ENCODE results near the gene SLC39A3.

Gene SLC39A3

DNA sequence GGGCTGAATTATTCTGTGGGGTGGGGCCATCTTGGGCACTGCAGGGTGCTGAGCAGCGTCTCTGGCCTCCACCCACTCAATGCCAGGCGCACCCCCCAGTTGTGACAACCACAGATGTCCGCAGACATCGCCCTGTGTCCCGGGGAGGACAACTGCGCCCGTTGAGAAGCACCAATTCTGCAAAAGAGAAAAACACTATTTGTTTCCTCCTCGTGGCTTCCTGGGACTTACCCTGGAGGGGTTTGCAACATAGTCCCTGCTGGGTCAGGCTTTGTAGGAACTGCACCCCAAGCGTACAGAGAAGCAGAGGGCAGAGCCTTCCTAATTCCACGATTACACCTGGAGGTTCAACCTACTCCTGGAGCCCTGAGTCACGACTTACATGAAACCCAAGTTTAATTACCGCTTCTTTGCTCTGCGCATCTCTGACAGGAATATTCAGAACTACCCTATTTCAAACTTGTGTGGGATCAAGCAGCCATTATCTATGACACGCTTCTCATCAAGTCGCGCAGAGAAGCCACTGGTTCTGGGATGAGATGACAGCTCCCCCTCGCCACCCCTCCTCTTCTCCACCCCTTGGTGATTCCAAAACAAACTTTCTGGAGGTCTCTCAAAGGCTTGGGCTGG, 11.1 kb upstream of the SLC39A3 start:
- TF ChIP-seq TAF1 (IDR thresholded peaks at IDR 0.05; ENCODE audit: low read depth, low read length): no peak
- no peak for TF ChIP-seq SPI1 (IDR thresholded peaks at IDR 0.05; ENCODE audit: low read depth, low read length)
- no peak for TF ChIP-seq POU2F2 (IDR thresholded peaks at IDR 0.05; ENCODE audit: low read depth, low read length)
- no peak for TF ChIP-seq POLR2AphosphoS5 (IDR thresholded peaks at IDR 0.05; ENCODE audit: low read depth, low read length)
- no peak for TF ChIP-seq POLR2A (IDR thresholded peaks at IDR 0.05; ENCODE audit: low read depth, low read length)
- TF ChIP-seq PAX5 (IDR thresholded peaks at IDR 0.05; ENCODE audit: insufficient read depth, low read length, severe bottlenecking): no peak
- DNase-seq (ENCODE audit: insufficient read length, low spot score) (no peak), FAIRE-seq (no peak)

- TF ChIP-seq POLR2A (IDR thresholded peaks at IDR 0.05; ENCODE audit: low read depth, low read length) (no peak), PAX5 (IDR thresholded peaks at IDR 0.05; ENCODE audit: insufficient read depth, low read length, severe bottlenecking) (no peak), POLR2AphosphoS5 (IDR thresholded peaks at IDR 0.05; ENCODE audit: low read depth, low read length) (no peak), TAF1 (IDR thresholded peaks at IDR 0.05; ENCODE audit: low read depth, low read length) (no peak), SPI1 (IDR thresholded peaks at IDR 0.05; ENCODE audit: low read depth, low read length) (no peak), POU2F2 (IDR thresholded peaks at IDR 0.05; ENCODE audit: low read depth, low read length) (no peak)
- DNase-seq (ENCODE audit: insufficient read length, low spot score) (no peak), FAIRE-seq (peak; percentile 76)
Measured at GRCh38 chr19:2747349-2747748, 7.5 kb upstream of the SLC39A3 start.

- FAIRE-seq (no peak), DNase-seq (ENCODE audit: insufficient read length, low spot score) (no peak)
- no peak for TF ChIP-seq PAX5 (IDR thresholded peaks at IDR 0.05; ENCODE audit: insufficient read depth, low read length, severe bottlenecking)
- no peak for TF ChIP-seq SPI1 (IDR thresholded peaks at IDR 0.05; ENCODE audit: low read depth, low read length)
- no peak for TF ChIP-seq POU2F2 (IDR thresholded peaks at IDR 0.05; ENCODE audit: low read depth, low read length)
- TF ChIP-seq POLR2AphosphoS5 (IDR thresholded peaks at IDR 0.05; ENCODE audit: low read depth, low read length): no peak
- TF ChIP-seq POLR2A (IDR thresholded peaks at IDR 0.05; ENCODE audit: low read depth, low read length): no peak
- no peak for TF ChIP-seq TAF1 (IDR thresholded peaks at IDR 0.05; ENCODE audit: low read depth, low read length)
Measured at GRCh38 chr19:2744113-2744512, 4.3 kb upstream of the SLC39A3 start.

GRCh38 chr19:2743099-2743498, 3.3 kb upstream of the SLC39A3 start:
- no peak for FAIRE-seq
- TF ChIP-seq POLR2A (IDR thresholded peaks at IDR 0.05; ENCODE audit: low read depth, low read length): no peak
- TF ChIP-seq PAX5 (IDR thresholded peaks at IDR 0.05; ENCODE audit: insufficient read depth, low read length, severe bottlenecking): no peak
- TF ChIP-seq POLR2AphosphoS5 (IDR thresholded peaks at IDR 0.05; ENCODE audit: low read depth, low read length): no peak
- no peak for TF ChIP-seq POU2F2 (IDR thresholded peaks at IDR 0.05; ENCODE audit: low read depth, low read length)
- TF ChIP-seq SPI1 (IDR thresholded peaks at IDR 0.05; ENCODE audit: low read depth, low read length): no peak
- no peak for TF ChIP-seq TAF1 (IDR thresholded peaks at IDR 0.05; ENCODE audit: low read depth, low read length)
- DNase-seq (ENCODE audit: insufficient read length, low spot score): no peak

GRCh38 chr19:2740314-2740656, 468 bp upstream of the SLC39A3 start:
- FAIRE-seq (no peak), DNase-seq (ENCODE audit: insufficient read length, low spot score) (no peak)
- TF ChIP-seq POLR2AphosphoS5 (IDR thresholded peaks at IDR 0.05; ENCODE audit: low read depth, low read length): no peak
- TF ChIP-seq POLR2A (IDR thresholded peaks at IDR 0.05; ENCODE audit: low read depth, low read length): no peak
- TF ChIP-seq POU2F2 (IDR thresholded peaks at IDR 0.05; ENCODE audit: low read depth, low read length): no peak
- no peak for TF ChIP-seq PAX5 (IDR thresholded peaks at IDR 0.05; ENCODE audit: insufficient read depth, low read length, severe bottlenecking)
- TF ChIP-seq SPI1 (IDR thresholded peaks at IDR 0.05; ENCODE audit: low read depth, low read length): no peak
- TF ChIP-seq TAF1 (IDR thresholded peaks at IDR 0.05; ENCODE audit: low read depth, low read length): no peak

DNA sequence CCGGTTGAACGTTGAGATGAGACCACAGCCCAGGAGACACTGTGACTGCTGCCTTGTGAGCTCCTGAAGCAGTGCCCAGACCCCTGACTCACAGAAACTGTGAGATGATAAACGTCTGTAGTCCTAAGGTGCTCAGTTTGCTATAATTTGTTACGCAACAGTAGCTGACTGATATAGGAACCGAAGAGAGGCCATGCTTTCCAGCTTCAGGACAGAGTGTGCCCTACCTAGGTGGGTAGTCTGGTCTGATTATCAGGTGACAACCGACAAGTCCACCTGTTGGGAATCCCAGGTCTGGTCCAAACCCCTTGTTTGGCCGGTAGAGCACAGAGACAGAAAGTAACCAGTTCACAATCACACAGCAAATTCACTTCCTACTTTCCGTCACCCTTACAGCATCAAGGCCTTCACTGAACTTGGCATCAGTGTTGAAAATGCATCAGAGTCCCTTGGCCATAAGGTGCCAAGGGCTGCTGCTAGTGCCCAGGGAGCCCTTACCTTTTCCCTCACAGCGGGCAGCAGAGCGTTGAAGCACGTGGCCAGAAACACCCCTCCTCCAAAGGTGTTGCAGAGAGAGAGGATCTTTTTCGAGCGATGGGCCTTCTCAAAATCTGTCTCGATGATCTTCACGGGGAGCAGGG, 3.1 kb downstream of the SLC39A3 start:
- no peak for FAIRE-seq
- no peak for TF ChIP-seq PAX5 (IDR thresholded peaks at IDR 0.05; ENCODE audit: insufficient read depth, low read length, severe bottlenecking)
- no peak for TF ChIP-seq SPI1 (IDR thresholded peaks at IDR 0.05; ENCODE audit: low read depth, low read length)
- TF ChIP-seq TAF1 (IDR thresholded peaks at IDR 0.05; ENCODE audit: low read depth, low read length): no peak
- TF ChIP-seq POLR2AphosphoS5 (IDR thresholded peaks at IDR 0.05; ENCODE audit: low read depth, low read length): no peak
- TF ChIP-seq POLR2A (IDR thresholded peaks at IDR 0.05; ENCODE audit: low read depth, low read length): no peak
- TF ChIP-seq POU2F2 (IDR thresholded peaks at IDR 0.05; ENCODE audit: low read depth, low read length): no peak

DNA sequence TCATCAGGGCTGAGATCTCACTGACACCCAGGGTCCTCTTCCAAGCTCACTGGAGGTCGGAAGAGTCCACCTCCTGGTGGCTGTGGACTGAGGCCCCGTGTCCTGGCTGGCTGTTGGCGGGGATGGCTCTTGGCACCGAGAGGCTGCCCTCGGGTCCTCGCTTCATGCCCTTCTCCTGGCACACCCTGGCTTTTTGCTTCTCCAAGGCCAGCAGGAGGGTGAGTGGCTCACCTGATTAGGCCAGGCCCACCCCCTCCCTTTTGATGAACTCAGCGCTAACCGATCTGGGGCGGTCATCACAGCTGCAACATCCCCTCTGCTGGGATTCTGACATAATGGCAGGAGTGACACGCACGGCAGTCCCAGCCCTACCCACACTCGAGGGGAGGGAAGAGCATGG, 4.4 kb downstream of the SLC39A3 start:
- no peak for FAIRE-seq
- TF ChIP-seq PAX5 (IDR thresholded peaks at IDR 0.05; ENCODE audit: insufficient read depth, low read length, severe bottlenecking) (no peak), POLR2A (IDR thresholded peaks at IDR 0.05; ENCODE audit: low read depth, low read length) (no peak), POU2F2 (IDR thresholded peaks at IDR 0.05; ENCODE audit: low read depth, low read length) (no peak), POLR2AphosphoS5 (IDR thresholded peaks at IDR 0.05; ENCODE audit: low read depth, low read length) (no peak), TAF1 (IDR thresholded peaks at IDR 0.05; ENCODE audit: low read depth, low read length) (no peak), SPI1 (IDR thresholded peaks at IDR 0.05; ENCODE audit: low read depth, low read length) (no peak)
- no peak for DNase-seq (ENCODE audit: insufficient read length, low spot score)

More for the DNA sequence above, 3.1 kb downstream of the SLC39A3 start:
- no peak for DNase-seq (ENCODE audit: insufficient read length, low spot score)

DNA sequence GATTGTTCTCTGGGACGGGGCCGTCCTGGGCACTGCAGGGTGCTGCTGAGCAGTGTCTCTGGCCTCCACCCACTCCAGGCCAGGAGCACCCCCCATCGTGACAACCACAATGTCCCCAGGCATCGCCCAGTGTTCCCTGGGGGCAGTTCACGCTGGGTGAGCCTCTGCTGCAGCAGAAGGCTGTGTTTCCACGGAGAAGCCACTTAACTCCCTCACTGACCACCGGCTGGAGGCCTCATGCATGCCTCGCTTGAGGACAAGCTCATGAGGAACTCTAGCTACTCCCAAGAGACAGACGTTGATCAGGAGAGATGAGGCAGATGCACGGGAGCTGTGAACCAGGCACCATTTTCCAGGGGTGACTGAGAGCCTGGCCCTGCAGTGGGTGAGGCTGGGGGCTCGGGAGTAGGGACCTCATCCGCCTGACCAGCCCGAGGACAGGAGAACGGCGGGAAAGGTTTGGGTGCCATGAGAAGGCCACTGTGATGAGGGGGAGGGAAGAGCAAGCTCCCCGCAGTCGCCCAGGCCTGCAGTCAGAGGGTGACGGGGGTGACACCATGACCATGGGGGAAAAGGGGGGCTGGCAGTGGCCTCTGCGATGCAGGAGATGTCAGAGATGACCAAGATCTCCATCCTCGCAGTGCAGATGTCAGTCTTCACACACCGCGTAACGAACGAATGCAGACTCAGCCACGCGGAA, 5.1 kb downstream of the SLC39A3 start:
- DNase-seq (ENCODE audit: insufficient read length, low spot score) (no peak), FAIRE-seq (no peak)
- TF ChIP-seq POU2F2 (IDR thresholded peaks at IDR 0.05; ENCODE audit: low read depth, low read length) (no peak), SPI1 (IDR thresholded peaks at IDR 0.05; ENCODE audit: low read depth, low read length) (no peak), TAF1 (IDR thresholded peaks at IDR 0.05; ENCODE audit: low read depth, low read length) (no peak), POLR2AphosphoS5 (IDR thresholded peaks at IDR 0.05; ENCODE audit: low read depth, low read length) (no peak), POLR2A (IDR thresholded peaks at IDR 0.05; ENCODE audit: low read depth, low read length) (no peak), PAX5 (IDR thresholded peaks at IDR 0.05; ENCODE audit: insufficient read depth, low read length, severe bottlenecking) (no peak)

GRCh38 chr19:2733930-2734588, 5.8 kb downstream of the SLC39A3 start:
- no peak for TF ChIP-seq POLR2AphosphoS5 (IDR thresholded peaks at IDR 0.05; ENCODE audit: low read depth, low read length)
- TF ChIP-seq SPI1 (IDR thresholded peaks at IDR 0.05; ENCODE audit: low read depth, low read length): no peak
- TF ChIP-seq POLR2A (IDR thresholded peaks at IDR 0.05; ENCODE audit: low read depth, low read length): no peak
- no peak for TF ChIP-seq POU2F2 (IDR thresholded peaks at IDR 0.05; ENCODE audit: low read depth, low read length)
- no peak for TF ChIP-seq PAX5 (IDR thresholded peaks at IDR 0.05; ENCODE audit: insufficient read depth, low read length, severe bottlenecking)
- TF ChIP-seq TAF1 (IDR thresholded peaks at IDR 0.05; ENCODE audit: low read depth, low read length): no peak
- FAIRE-seq: peak; percentile 56
- DNase-seq (ENCODE audit: insufficient read length, low spot score): no peak

Data from GM12891 (cell line).